Type B pancreatic cell (in vitro differentiated cells): Measurements from ENCODE around the gene IRF2BP2. TPM values are rescaled to one million over a fixed set of nuclear protein-coding genes. Genes with fewer than 3 reads are reported as not detected.
A peak's percentile ranks its signal among the peaks of the same experiment; 100 is the strongest.

Experiments
- DNase-seq: peaks from one replicate; pipeline ENCODE4 v3.0.0; 2021; ENCODE audit warnings: mixed read lengths; ENCODE audit not compliant: unreplicated experiment; ENCODE audit errors: extremely low spot score
- H3K27ac Mint-ChIP-seq: 2 replicates; pipeline ENCODE4 v1.8.0; 2021; ENCODE audit warnings: mild to moderate bottlenecking, mixed read lengths
- H3K27me3 Mint-ChIP-seq: 2 replicates; pipeline ENCODE4 v1.8.0; 2021; ENCODE audit warnings: mixed read lengths
- H3K36me3 Mint-ChIP-seq: 2 replicates; pipeline ENCODE4 v1.8.0; 2021; ENCODE audit warnings: mixed read lengths
- H3K4me1 Mint-ChIP-seq: one replicate; pipeline ENCODE4 v1.8.0; 2021; ENCODE audit warnings: mixed read lengths; ENCODE audit not compliant: unreplicated experiment
- H3K4me3 Mint-ChIP-seq: 2 replicates; pipeline ENCODE4 v1.8.0; 2021; ENCODE audit warnings: mild to moderate bottlenecking, mixed read lengths
- H3K9me3 Mint-ChIP-seq: 2 replicates; pipeline ENCODE4 v1.8.0; 2021; ENCODE audit warnings: mixed read lengths
- CTCF ChIP-seq: fragments of 200-600 bp; sonication (generic); conservative IDR thresholded peaks from 2 replicates; pipeline ENCODE4 v1.5.0; 2021; ENCODE audit warnings: antibody characterized with exemption, mild to moderate bottlenecking
- total RNA-seq: library from RNA; stranded (reverse); gene quantifications from 2 replicates; pipeline ENCODE4 v1.2.1, GENCODE V29; 2021; ENCODE audit warnings: low replicate concordance

IRF2BP2 gene
- total RNA-seq, 1 donor from 2014 or later: 181 TPM

- Mint-ChIP-seq H3K27ac (peak overlapping the region; percentile 19), H3K4me3 (no peak overlapping the region), H3K4me1 (peaks cover 36% of the 10 kb centered on the region), H3K9me3 (peaks cover 6% of the 10 kb centered on the region), H3K27me3 (no peaks in the 10 kb centered on the region), H3K36me3 (no peaks in the 10 kb centered on the region)
- no peak for TF ChIP-seq CTCF
- no peak for DNase-seq
Measured at GRCh38 chr1:234627009-234627950, 17.3 kb upstream of the IRF2BP2 start.

DNA sequence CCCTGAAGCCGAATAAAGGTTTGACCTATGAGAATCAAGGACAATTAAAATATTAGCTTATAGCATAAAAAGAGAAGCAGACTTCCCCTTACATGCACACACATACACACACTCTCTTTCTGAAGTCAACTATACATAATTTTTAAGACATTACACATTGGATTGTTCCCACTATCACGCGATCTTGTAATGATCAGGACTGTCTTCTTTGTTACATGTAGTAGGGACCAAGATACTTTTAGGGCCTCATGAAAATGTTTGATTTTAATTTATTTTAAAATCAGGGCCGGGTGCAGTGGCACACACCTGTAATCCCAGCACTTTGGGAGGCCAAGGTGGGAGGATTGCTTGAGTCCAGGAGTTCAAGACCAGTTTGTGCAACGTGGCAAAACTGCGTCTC is 16.4 kb upstream of the IRF2BP2 start:
- Mint-ChIP-seq H3K27ac (no peak overlapping the region), H3K9me3 (peaks cover 6% of the 10 kb centered on the region), H3K4me3 (no peak overlapping the region), H3K36me3 (no peaks in the 10 kb centered on the region), H3K27me3 (no peaks in the 10 kb centered on the region), H3K4me1 (peaks cover 38% of the 10 kb centered on the region)
- DNase-seq: no peak
- TF ChIP-seq CTCF: no peak

DNA sequence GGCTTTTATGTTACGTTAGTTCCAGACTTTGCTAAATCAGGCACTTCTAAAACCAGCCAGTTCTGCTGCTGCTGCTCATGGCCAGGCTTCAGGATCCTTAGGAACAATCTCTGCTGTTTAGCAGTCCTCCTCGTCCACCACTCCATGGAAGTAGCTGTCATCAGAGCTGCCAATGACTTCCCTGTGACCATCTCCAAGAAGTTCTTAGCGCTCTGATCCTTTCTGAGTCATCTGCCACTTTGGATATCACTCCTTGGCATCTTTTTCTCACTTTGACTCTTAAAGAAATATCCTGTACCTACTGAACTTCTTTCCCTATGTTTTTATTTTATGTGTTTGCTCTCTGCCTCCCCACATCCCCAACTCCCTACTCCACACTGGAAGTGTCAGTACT is 14.7 kb upstream of the IRF2BP2 start:
- TF ChIP-seq CTCF: no peak
- Mint-ChIP-seq H3K27ac (peak overlapping the region; percentile 81), H3K9me3 (peaks cover 6% of the 10 kb centered on the region), H3K36me3 (no peaks in the 10 kb centered on the region), H3K4me1 (peaks cover 47% of the 10 kb centered on the region), H3K4me3 (no peak overlapping the region), H3K27me3 (no peaks in the 10 kb centered on the region)
- no peak for DNase-seq

DNA sequence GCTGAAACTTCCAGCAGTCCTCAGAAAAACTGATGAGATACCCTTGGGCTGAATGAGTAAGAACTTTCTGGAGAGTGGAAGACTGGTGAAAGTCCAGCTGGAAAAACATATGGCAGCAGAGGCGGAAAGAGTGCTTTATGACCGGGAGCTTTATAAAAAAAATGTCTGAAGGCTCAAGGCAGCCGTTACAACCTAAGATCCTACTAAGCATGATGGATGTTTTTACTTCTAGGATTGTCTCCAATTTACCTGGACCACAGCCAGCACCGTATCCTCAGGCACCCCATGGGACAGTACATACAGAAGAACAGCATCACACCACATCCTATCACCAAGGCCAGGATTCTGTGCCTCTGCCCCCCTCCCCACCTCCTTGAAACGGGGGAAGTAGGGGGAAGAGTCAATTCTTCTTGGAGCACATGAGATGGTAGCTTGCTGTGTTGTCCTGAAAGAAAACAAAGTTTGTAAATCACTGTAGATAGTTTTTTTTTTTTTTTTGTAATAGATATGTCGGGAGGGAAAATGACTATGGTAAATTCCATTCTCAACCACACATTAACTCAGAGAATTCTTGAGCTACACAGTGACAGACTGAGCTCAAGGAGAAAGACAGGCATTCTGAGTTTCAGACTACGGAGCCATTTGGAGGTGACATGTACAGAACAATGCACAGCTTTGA is 11.8 kb upstream of the IRF2BP2 start:
- DNase-seq: no peak
- Mint-ChIP-seq H3K9me3 (no peaks in the 10 kb centered on the region), H3K27me3 (no peaks in the 10 kb centered on the region), H3K4me3 (peak overlapping the region; percentile 11), H3K4me1 (peaks cover 62% of the 10 kb centered on the region), H3K27ac (peak overlapping the region; percentile 78), H3K36me3 (no peaks in the 10 kb centered on the region)
- TF ChIP-seq CTCF: no peak

DNA sequence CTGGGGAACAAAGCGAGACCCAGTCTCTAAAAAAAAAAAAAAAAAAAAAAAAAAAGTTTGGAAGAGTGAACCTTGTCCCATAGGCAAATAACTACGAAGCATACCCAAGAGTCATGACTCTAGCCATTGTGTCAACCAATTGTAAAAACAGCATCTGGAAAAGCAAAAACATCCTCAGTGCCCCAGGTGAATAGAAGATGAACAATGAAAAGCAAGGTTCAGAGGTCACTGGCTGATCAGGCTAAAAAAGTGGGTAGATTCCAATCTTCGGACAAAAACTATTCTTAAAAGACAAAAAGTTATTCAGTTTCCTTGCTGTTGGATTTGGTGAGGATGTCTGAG is 11.1 kb upstream of the IRF2BP2 start:
- DNase-seq: no peak
- no peaks in the 10 kb centered on the region for H3K36me3 Mint-ChIP-seq
- no peaks in the 10 kb centered on the region for H3K27me3 Mint-ChIP-seq
- H3K27ac Mint-ChIP-seq: peak overlapping the region; percentile 78
- H3K4me3 Mint-ChIP-seq: no peak overlapping the region
- no peaks in the 10 kb centered on the region for H3K9me3 Mint-ChIP-seq
- no peak for TF ChIP-seq CTCF
- peaks cover 68% of the 10 kb centered on the region for H3K4me1 Mint-ChIP-seq
